ENCODE results near the gene SND1. TPM values are rescaled to one million over a fixed set of nuclear protein-coding genes. Genes with fewer than 3 reads are reported as not detected.

Gene SND1
- total RNA-seq, 1 donor = 202 TPM

DNA sequence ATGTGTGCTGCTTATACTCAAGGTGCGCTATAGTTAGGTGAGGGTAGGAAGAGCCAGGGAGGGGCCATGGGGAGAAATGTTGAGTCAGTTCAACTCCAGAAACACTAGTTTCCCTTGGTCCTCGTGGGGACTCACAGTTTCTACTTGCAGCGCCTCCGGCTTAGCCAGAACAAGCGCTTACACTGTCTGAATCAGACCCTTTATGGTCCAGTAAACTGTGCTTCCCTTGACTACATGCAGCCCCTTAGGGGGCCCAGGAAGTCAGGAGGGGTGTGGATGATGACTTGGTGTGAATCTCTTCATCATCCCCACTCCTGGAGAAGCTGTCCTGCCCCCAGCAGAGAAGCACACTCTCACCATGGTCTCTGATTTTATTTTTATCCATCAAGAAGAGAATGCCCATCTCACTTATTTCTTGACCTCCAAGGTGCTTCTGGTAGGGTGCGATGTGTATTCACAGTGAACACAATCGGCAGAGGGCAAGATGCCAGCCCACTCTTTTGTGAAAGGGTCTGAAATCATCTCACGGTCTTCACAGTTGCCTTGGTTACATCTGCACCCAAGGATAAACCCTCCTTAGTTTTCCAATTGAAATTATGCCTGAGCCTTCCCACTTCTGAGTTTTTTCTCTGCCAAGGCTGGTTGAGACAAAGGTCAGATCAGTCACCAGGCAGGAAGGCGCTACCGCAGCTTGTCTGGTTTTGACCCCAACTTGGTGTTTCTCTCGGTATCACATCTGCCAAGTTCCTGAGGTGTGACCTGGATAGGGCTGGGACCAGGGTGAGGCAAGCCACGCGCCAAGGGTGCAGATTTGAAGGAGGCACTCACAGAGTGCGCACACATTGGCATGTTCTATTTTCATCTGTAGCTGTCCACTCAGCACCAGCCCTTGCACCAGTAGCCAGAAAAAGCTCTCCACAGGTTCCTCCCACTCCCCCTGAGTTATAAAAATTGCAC, 441.9 kb downstream of the SND1 start:
- no peak overlapping the region for H3K4me3 ChIP-seq (ENCODE audit: low read depth, low read length)
- DNase-seq (ENCODE audit: low read depth) = no peak
- TF ChIP-seq, protein P1, sequence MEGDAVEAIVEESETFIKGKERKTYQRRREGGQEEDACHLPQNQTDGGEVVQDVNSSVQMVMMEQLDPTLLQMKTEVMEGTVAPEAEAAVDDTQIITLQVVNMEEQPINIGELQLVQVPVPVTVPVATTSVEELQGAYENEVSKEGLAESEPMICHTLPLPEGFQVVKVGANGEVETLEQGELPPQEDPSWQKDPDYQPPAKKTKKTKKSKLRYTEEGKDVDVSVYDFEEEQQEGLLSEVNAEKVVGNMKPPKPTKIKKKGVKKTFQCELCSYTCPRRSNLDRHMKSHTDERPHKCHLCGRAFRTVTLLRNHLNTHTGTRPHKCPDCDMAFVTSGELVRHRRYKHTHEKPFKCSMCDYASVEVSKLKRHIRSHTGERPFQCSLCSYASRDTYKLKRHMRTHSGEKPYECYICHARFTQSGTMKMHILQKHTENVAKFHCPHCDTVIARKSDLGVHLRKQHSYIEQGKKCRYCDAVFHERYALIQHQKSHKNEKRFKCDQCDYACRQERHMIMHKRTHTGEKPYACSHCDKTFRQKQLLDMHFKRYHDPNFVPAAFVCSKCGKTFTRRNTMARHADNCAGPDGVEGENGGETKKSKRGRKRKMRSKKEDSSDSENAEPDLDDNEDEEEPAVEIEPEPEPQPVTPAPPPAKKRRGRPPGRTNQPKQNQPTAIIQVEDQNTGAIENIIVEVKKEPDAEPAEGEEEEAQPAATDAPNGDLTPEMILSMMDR (IDR thresholded peaks at IDR 0.05; ENCODE audit: insufficient read depth, low read length) = no peak

DNA sequence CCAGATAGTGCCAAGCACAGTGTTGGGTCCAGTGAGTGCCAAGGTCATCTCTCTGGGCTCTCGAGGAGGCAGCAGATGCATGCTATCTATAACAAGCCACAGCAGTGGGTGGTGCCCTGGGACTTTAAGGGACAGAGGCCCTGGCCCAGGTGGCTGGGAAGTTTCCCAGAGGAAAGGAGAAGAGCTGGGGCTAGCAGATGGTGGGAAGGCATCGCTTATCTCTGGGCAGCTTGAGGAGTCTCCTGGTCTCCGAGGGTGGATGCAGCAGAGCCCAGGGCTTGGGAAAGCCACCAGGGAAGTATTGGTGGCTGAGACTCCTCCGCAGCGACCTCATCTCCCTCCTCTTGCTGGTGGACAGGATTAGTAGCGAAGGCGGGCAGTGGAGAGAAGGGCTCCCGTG, 442.7 kb downstream of the SND1 start:
- TF ChIP-seq, protein P1 (IDR thresholded peaks at IDR 0.05; ENCODE audit: insufficient read depth, low read length) = no peak

DNA sequence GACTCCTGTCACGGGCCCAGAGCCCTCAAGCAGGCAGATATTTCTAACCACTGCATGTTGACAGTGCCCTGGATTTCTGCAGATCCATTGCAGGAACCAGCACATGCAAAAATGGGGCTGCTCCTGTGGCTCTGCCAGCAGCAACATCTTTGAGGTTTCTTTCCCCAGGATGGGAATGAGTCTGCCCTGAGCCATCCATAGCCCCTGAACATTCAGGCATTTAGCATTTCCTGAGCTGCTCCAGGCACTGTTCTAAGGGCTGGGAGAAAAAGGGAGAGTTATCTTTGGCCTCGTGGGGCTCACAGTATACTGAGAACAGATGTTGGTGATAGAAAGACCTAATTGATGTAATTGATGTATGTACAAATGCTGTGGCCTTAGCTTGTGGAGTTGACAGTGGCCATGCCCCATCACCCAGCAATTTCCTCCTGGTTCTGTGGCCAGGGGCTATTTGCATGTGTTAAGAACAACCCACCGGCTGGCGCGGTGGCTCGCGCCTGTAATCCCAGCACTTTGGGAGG, 445.3 kb downstream of the SND1 start:
- no peak overlapping the region for H3K4me3 ChIP-seq (ENCODE audit: low read depth, low read length)
- no peak for DNase-seq (ENCODE audit: low read depth)
- TF ChIP-seq, protein P1 (IDR thresholded peaks at IDR 0.05; ENCODE audit: insufficient read depth, low read length) = no peak

More for the DNA sequence above, 442.7 kb downstream of the SND1 start:
- H3K4me3 ChIP-seq (ENCODE audit: low read depth, low read length) = no peak overlapping the region
- DNase-seq (ENCODE audit: low read depth) = no peak

DNA sequence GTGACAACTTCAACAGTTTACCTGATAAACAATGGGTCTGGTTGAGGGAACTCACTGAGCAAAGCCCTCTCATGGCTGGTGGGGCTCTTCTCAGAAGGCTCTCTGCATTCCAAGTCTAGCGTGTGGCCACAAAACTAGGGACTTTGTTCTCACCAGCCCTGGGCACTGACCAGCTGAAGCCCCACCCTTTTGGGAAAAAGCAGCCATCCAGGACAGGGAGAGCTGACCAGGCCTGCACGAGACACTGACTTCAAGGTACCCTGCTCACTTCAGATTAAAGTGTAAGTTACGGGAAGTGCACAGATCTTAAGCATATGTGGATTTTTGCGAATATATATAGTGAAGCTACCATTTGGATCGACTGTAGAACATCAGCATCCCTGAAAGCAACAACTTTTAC, 446.6 kb downstream of the SND1 start:
- TF ChIP-seq, protein P1 (IDR thresholded peaks at IDR 0.05; ENCODE audit: insufficient read depth, low read length) = no peak
- no peak for DNase-seq (ENCODE audit: low read depth)
- H3K4me3 ChIP-seq (ENCODE audit: low read depth, low read length) = no peak overlapping the region

DNA sequence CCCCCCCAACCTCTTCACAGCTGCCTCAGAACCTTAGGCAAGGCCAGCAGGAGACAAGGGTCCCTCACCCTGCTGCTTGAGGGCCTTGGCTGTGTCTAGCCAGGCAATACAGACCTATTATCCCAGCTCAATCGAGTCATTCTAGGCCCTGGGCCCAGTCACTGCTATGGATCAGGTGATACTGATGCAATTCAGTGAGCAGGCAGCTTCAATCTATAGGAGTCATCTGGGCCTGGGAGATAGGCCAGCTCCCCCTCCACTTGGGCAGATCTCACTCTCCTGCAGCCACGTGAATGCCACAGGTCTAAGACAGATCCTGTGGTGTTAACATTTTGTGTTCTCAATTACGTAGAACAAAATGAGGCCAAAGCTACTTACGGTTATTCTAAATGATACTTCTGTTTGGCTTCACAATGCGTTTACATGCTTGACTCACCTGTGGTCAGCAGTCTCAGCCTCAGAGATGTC, 447.2 kb downstream of the SND1 start:
- peak; percentile 60 for DNase-seq (ENCODE audit: low read depth)
- no peak overlapping the region for H3K4me3 ChIP-seq (ENCODE audit: low read depth, low read length)
- TF ChIP-seq, protein P1 (IDR thresholded peaks at IDR 0.05; ENCODE audit: insufficient read depth, low read length) = no peak

DNA sequence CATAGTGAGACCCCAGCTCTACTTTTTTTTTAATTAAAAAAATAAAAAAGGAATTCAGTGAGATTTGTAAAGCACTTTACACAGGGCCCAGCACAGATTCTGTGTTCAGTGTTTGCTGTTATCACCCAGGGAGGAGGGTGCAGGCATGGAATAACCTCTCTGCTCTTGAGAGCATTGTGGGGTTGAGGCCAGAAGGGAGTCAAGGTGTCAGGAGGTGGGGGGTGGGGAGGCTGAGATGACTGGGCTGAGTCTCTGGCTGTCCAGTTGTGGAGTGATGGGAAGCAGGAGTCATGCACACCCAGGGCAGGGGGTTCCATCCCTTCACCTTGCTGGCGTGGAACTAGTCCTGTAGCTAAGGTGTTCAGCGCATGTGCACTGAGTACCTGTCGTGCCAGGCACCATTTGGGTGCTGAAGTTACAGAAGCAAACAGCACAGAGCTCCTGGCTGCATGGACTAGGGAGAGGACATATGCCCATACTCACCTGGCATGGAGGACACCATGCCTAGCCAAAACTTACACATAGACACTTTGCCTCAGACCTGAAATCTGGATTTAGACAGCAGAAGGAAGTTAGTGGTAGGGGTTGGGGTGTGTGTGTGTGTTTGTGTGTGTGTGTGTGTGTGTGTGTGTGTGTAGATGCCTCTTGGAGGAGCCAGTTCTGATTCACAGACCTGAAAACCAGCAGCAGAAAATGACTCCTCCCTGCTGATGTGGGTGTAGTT, 448.4 kb downstream of the SND1 start:
- TF ChIP-seq, protein P1 (IDR thresholded peaks at IDR 0.05; ENCODE audit: insufficient read depth, low read length) = no peak
- peak; percentile 15 for DNase-seq (ENCODE audit: low read depth)
- H3K4me3 ChIP-seq (ENCODE audit: low read depth, low read length) = no peak overlapping the region
